ENCODE measurements around the gene TMEM97. TPM values are rescaled to one million over a fixed set of nuclear protein-coding genes. Genes with fewer than 3 reads are reported as not detected.
A peak's percentile ranks its signal among the peaks of the same experiment; 100 is the strongest.
"Not testable (repeated sequence)": the region's sequence is repeated elsewhere in the genome, so short reads cannot be mapped to it uniquely, and the experiment has no call there.

Gene TMEM97
- total RNA-seq, 1 donor from 2014 or later = 136 TPM

GRCh38 chr17:28335201-28335958, 16.4 kb downstream of the TMEM97 start, which contains the start of the genes IFT20 and TNFAIP1:
IFT20 (minus strand) TSS chr17:28335472; CDS start chr17:28331985, 3,487 bp downstream.
TNFAIP1 (plus strand) TSS chr17:28335761; CDS start chr17:28339522, 3,761 bp downstream.
- Histone ChIP-seq H3K4me2 (peak within 1 kb of the TSS; percentile 83), H3K36me3 (no peaks in the 10 kb centered on the region), H3K27ac (peak within 1 kb of the TSS; percentile 94), H3K4me1 (peaks cover 6% of the 10 kb centered on the region), H2AFZ (replicated peaks) (peak within 1 kb of the TSS; percentile 93), H3K79me2 (ENCODE audit: low read depth) (peaks cover 44% of the 10 kb centered on the region), H3K9ac (peak within 1 kb of the TSS; percentile 91), H3K9me3 (ENCODE audit: low read depth) (no peaks in the 10 kb centered on the region), H4K20me1 (ENCODE audit: low read depth) (peaks cover 29% of the 10 kb centered on the region), H3K4me3 (peak within 1 kb of the TSS; percentile 82), H3K27me3 (no peaks in the 10 kb centered on the region), H3F3A (ENCODE audit: low read depth) (peaks cover 23% of the 10 kb centered on the region)
- Mint-ChIP-seq H3K4me1 (peaks cover 31% of the 10 kb centered on the region), H3K27me3 (ENCODE audit: insufficient read depth, low read depth) (peaks cover 1% of the 10 kb centered on the region), H3K27ac (peak within 1 kb of the TSS; percentile 99), H3K4me3 (peak within 1 kb of the TSS; percentile 98), H3K36me3 (peaks cover 9% of the 10 kb centered on the region), H3K9me3 (no peaks in the 10 kb centered on the region)
- TF ChIP-seq EZH2phosphoT487 (IDR thresholded peaks at IDR 0.05) (no peak), EZH2 (IDR thresholded peaks at IDR 0.05) (no peak)
- TF ChIP-seq, protein P1, sequence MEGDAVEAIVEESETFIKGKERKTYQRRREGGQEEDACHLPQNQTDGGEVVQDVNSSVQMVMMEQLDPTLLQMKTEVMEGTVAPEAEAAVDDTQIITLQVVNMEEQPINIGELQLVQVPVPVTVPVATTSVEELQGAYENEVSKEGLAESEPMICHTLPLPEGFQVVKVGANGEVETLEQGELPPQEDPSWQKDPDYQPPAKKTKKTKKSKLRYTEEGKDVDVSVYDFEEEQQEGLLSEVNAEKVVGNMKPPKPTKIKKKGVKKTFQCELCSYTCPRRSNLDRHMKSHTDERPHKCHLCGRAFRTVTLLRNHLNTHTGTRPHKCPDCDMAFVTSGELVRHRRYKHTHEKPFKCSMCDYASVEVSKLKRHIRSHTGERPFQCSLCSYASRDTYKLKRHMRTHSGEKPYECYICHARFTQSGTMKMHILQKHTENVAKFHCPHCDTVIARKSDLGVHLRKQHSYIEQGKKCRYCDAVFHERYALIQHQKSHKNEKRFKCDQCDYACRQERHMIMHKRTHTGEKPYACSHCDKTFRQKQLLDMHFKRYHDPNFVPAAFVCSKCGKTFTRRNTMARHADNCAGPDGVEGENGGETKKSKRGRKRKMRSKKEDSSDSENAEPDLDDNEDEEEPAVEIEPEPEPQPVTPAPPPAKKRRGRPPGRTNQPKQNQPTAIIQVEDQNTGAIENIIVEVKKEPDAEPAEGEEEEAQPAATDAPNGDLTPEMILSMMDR (IDR thresholded peaks at IDR 0.05) = no peak
- peak; percentile 100 for DNase-seq (ENCODE audit: low spot score)

DNA sequence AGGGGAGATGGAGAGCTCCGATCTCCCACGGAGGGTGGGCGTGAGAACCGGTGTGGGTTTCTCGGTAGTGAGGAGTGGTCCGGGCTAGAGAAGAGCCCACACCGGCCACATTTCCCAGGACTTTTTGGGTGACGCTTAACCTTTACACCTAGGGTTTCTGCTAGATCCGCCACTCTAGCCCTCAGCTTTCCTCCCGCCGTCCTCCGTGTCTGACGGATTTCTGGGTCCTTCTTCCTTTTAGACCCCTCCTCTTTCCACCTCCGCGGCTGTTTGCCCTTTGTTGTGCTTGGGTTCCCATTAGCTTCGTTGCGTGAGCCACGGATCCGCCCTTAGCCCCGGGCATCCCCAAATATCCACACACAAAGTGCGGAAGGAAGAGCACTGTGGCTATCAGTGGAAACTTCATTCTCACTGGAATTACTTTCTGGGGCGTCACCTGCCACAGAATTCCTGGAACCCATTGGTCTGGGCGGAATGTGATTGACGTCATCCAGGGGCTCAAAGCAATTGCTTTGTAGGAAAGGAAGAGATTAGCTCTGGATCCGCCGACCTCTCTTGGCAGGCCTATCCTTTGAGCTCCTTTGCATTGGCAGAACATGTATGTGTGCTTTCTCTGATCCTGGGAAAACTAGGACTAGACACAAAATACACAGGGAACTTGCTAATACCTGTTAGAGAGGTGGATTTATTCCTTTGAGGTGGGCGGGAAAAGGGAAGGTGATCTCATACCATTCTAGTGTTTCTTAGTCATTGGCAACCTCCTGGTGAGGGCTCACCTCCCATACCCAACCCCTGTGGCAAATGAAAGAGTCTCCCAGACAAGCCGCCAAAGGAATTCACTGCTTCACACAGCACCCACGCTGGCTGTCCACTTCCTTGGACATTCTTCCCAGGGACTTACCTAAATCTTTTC, 17.2 kb downstream of the TMEM97 start:
- Histone ChIP-seq H3K9me3 (ENCODE audit: low read depth) (no peaks in the 10 kb centered on the region), H3F3A (ENCODE audit: low read depth) (peaks cover 15% of the 10 kb centered on the region), H3K36me3 (no peaks in the 10 kb centered on the region), H4K20me1 (ENCODE audit: low read depth) (peaks cover 29% of the 10 kb centered on the region), H2AFZ (replicated peaks) (peak overlapping the region; percentile 75), H3K4me3 (peak overlapping the region; percentile 82), H3K4me1 (peaks cover 6% of the 10 kb centered on the region), H3K27me3 (no peaks in the 10 kb centered on the region), H3K4me2 (peak overlapping the region; percentile 73), H3K9ac (peak overlapping the region; percentile 91), H3K79me2 (ENCODE audit: low read depth) (peaks cover 44% of the 10 kb centered on the region), H3K27ac (peak overlapping the region; percentile 94)
- H3K36me3 Mint-ChIP-seq = peaks cover 8% of the 10 kb centered on the region
- DNase-seq (ENCODE audit: low spot score) = peak; percentile 95
- H3K9me3 Mint-ChIP-seq = no peaks in the 10 kb centered on the region
- peaks cover 31% of the 10 kb centered on the region for H3K4me1 Mint-ChIP-seq
- H3K27me3 Mint-ChIP-seq (ENCODE audit: insufficient read depth, low read depth) = no peaks in the 10 kb centered on the region
- H3K4me3 Mint-ChIP-seq = peak overlapping the region; percentile 98
- peak overlapping the region; percentile 99 for H3K27ac Mint-ChIP-seq
- TF ChIP-seq, protein P1 (IDR thresholded peaks at IDR 0.05) = no peak
- TF ChIP-seq EZH2phosphoT487 (IDR thresholded peaks at IDR 0.05) (no peak), EZH2 (IDR thresholded peaks at IDR 0.05) (no peak)

DNA sequence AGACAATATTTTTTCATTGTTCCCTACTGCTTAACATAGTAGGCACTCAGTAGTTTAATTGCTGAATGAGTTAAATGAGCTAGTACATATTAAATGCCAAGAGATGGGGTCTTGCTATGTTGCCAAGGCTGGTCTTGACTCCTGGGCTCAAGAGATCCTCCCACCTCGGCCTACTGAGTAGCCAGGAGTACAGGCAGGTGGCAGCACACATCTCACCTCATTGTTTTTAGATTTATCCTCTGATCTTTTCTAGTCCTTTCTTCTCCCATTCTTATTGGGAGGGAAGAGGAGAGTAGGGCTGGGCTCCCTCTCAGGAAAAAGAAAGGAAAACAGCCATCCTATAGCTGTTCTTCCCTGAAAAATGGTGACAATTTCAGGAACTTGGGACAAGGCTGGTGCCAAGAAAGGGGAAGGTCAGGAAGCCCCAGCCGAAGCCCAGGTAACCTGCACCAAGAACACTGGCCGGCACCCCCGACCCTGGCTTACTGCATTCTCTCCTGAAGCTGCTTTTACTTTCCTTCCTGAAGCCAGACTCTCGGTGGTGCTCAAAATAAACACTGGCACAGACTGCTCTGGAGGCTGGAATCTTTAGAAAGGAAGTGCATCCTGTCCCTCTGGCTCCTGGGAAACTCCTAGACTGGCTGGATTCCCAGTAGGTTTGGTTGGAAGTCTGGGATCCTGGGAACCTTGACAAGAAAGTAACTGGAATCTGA, 19.2 kb downstream of the TMEM97 start:
- Mint-ChIP-seq H3K27me3 (ENCODE audit: insufficient read depth, low read depth) (no peaks in the 10 kb centered on the region), H3K4me1 (peaks cover 31% of the 10 kb centered on the region), H3K36me3 (peaks cover 7% of the 10 kb centered on the region), H3K27ac (no peak overlapping the region), H3K4me3 (no peak overlapping the region), H3K9me3 (no peaks in the 10 kb centered on the region)
- peaks cover 6% of the 10 kb centered on the region for H3K4me1 ChIP-seq
- H2AFZ ChIP-seq (replicated peaks) = no peak overlapping the region
- no peaks in the 10 kb centered on the region for H3K36me3 ChIP-seq
- H3K4me3 ChIP-seq = no peak overlapping the region
- H3K4me2 ChIP-seq = no peak overlapping the region
- H3K9ac ChIP-seq = no peak overlapping the region
- no peak for DNase-seq (ENCODE audit: low spot score)
- TF ChIP-seq, protein P1 (IDR thresholded peaks at IDR 0.05) = no peak
- TF ChIP-seq EZH2 (IDR thresholded peaks at IDR 0.05) (no peak), EZH2phosphoT487 (IDR thresholded peaks at IDR 0.05) (no peak)
- H3F3A ChIP-seq (ENCODE audit: low read depth) = peaks cover 14% of the 10 kb centered on the region
- no peaks in the 10 kb centered on the region for H3K9me3 ChIP-seq (ENCODE audit: low read depth)
- H3K27me3 ChIP-seq = no peaks in the 10 kb centered on the region
- H3K27ac ChIP-seq = no peak overlapping the region
- peaks cover 43% of the 10 kb centered on the region for H3K79me2 ChIP-seq (ENCODE audit: low read depth)
- peaks cover 29% of the 10 kb centered on the region for H4K20me1 ChIP-seq (ENCODE audit: low read depth)

DNA sequence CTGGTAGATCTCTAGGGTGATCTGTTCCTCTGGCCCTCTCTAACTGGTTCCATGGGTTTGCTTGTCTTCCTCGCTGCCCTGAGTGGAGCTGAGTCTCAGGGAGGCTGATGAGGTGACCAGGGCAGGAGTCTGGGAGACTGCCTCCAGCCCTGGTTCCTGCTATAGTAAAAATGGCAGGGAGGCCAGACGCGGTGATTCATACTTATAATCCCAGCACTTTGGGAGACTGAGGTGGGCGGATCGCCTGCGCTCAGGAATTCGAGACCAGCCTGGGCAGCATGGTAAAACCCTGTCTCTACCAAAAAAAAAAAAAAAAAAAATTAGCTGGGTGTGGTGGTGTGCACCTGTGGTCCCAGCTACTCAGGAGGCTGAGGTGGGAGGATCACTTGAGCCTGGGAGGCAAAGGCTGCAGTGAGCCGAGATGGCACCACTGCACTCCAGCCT, 19.8 kb downstream of the TMEM97 start:
- not testable (repeated sequence) for DNase-seq (ENCODE audit: low spot score); H3K9me3 ChIP-seq (ENCODE audit: low read depth); H2AFZ ChIP-seq (replicated peaks); H3K9ac ChIP-seq; H3K36me3 Mint-ChIP-seq; H3K4me3 Mint-ChIP-seq; H3K9me3 Mint-ChIP-seq; H3K4me1 ChIP-seq; H3K27me3 ChIP-seq; H3K27ac ChIP-seq; H3K36me3 ChIP-seq; H3K4me2 ChIP-seq; H3K27me3 Mint-ChIP-seq (ENCODE audit: insufficient read depth, low read depth); H3K4me3 ChIP-seq; H3K27ac Mint-ChIP-seq
- Histone ChIP-seq H3F3A (ENCODE audit: low read depth) (peaks cover 14% of the 10 kb centered on the region), H4K20me1 (ENCODE audit: low read depth) (peaks cover 29% of the 10 kb centered on the region), H3K79me2 (ENCODE audit: low read depth) (peaks cover 39% of the 10 kb centered on the region)
- peaks cover 31% of the 10 kb centered on the region for H3K4me1 Mint-ChIP-seq
